Measurements from ENCODE around the gene GPR158. TPM values are rescaled to one million over a fixed set of nuclear protein-coding genes. Genes with fewer than 3 reads are reported as not detected.

Gene GPR158
- total RNA-seq, 1 donor from 2014 or later, result not detected

DNA sequence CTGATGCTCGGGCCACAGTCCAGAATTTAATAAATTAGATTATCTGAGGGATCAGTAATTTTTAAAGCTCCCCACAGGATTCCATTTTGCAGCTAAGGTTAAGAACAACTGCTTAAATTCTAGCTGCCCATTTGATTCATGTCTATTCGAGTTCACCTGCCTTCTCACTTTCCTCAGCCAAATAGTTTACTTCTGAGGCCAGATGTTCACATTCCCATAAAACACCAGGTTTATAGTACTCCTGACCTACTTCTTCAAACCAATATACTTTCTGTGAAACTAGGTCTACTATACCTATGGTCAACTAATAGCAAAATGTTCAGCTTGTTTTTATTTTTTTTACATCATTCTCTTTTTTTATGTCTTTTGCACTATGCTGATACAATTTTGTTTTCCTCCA, 86.3 kb downstream of the GPR158 start:
- ChIA-PET POLR2A (no interaction called here), CTCF (no interaction called here)
- DNase-seq, result no peak
- no peaks in the 10 kb centered on the region for H3K4me1 Mint-ChIP-seq
- H3K27me3 Mint-ChIP-seq, result no peaks in the 10 kb centered on the region
- no peak overlapping the region for H3K27ac Mint-ChIP-seq
- no peak for ATAC-seq (ENCODE audit: low read depth)
- intact Hi-C loops (cut with micrococcal nuclease), result no loop called here
- TF ChIP-seq, protein P1, sequence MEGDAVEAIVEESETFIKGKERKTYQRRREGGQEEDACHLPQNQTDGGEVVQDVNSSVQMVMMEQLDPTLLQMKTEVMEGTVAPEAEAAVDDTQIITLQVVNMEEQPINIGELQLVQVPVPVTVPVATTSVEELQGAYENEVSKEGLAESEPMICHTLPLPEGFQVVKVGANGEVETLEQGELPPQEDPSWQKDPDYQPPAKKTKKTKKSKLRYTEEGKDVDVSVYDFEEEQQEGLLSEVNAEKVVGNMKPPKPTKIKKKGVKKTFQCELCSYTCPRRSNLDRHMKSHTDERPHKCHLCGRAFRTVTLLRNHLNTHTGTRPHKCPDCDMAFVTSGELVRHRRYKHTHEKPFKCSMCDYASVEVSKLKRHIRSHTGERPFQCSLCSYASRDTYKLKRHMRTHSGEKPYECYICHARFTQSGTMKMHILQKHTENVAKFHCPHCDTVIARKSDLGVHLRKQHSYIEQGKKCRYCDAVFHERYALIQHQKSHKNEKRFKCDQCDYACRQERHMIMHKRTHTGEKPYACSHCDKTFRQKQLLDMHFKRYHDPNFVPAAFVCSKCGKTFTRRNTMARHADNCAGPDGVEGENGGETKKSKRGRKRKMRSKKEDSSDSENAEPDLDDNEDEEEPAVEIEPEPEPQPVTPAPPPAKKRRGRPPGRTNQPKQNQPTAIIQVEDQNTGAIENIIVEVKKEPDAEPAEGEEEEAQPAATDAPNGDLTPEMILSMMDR (IDR thresholded peaks at IDR 0.05), result no peak
- no peaks in the 10 kb centered on the region for H3K36me3 Mint-ChIP-seq (ENCODE audit: low read depth)
- H3K4me3 Mint-ChIP-seq, result no peak overlapping the region
- no peaks in the 10 kb centered on the region for H3K9me3 Mint-ChIP-seq

DNA sequence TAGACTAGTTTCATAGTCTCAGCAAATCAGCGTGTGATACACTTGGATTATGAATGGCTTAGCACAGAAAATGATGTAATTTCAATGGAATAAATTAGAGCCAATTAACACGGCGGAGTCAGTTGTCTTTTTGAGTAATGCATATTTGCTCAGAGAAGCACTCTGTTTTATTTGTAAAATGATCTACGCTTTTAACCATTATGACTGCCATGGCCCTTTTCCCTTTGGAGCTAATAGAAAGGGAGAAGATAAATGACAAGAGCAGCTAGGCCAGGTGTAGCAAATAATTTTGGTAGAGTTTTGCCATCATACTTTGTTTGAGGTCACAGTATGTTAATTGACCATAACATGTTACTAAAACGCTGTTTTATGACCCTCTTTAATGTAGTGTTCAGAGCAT, 86.8 kb downstream of the GPR158 start:
- Mint-ChIP-seq H3K9me3 (no peaks in the 10 kb centered on the region), H3K27me3 (no peaks in the 10 kb centered on the region), H3K27ac (no peak overlapping the region), H3K4me1 (no peaks in the 10 kb centered on the region), H3K4me3 (no peak overlapping the region), H3K36me3 (ENCODE audit: low read depth) (no peaks in the 10 kb centered on the region)
- TF ChIP-seq, protein P1 (IDR thresholded peaks at IDR 0.05), result no peak
- ChIA-PET POLR2A (no interaction called here), CTCF (no interaction called here)
- no peak for ATAC-seq (ENCODE audit: low read depth)
- DNase-seq, result no peak
- intact Hi-C loops (cut with micrococcal nuclease), result no loop called here

DNA sequence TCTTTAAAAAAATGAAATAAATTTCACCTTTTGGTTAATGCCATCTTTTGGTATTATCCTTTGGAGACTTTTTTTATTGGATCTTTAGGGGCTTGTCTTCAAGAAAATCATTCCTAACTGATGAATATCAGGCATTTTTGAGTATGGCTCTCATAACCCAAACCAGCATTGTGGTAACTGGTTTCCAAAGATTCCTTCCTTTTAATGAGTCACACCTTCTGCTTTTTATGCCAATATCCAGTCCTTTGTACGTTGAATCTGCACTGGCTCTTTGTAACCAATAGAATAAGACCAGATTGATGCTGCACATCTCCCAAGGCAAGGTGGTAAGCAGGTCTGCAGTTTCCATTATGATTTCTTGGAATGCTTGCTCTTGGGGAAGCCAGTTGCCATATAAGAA, 89.1 kb downstream of the GPR158 start:
- no peak overlapping the region for H3K4me3 Mint-ChIP-seq
- intact Hi-C loops (cut with micrococcal nuclease), result no loop called here
- H3K9me3 Mint-ChIP-seq, result no peaks in the 10 kb centered on the region
- DNase-seq (no peak), ATAC-seq (ENCODE audit: low read depth) (no peak)
- TF ChIP-seq, protein P1 (IDR thresholded peaks at IDR 0.05), result no peak
- H3K36me3 Mint-ChIP-seq (ENCODE audit: low read depth), result no peaks in the 10 kb centered on the region
- no peak overlapping the region for H3K27ac Mint-ChIP-seq
- H3K4me1 Mint-ChIP-seq, result no peaks in the 10 kb centered on the region
- POLR2A ChIA-PET, result no interaction called here
- no peaks in the 10 kb centered on the region for H3K27me3 Mint-ChIP-seq
- CTCF ChIA-PET, result no interaction called here

DNA sequence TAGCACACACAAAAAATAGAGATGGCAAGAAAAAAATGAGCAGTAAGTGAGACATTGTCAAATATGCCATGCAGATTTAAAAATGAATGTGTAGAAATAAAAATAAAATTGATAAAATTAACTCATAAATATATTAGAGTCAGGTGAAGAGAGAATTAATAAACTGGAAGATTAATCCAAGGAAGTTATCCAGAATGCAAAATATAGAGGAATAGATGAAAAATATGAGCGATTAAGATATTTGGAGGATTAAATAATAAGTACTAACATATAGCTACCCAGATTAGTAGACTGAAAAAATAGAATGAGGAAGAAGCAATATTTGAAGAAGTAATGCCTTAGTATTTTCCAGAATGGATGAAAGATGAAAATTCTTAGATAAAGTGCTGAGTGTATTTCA, 103.4 kb downstream of the GPR158 start:
- POLR2A ChIA-PET, result no interaction called here
- intact Hi-C loops (cut with micrococcal nuclease), result no loop called here
- ATAC-seq (ENCODE audit: low read depth), result no peak
- TF ChIP-seq, protein P1 (IDR thresholded peaks at IDR 0.05), result no peak
- H3K27me3 Mint-ChIP-seq, result no peaks in the 10 kb centered on the region
- CTCF ChIA-PET, result no interaction called here
- H3K4me3 Mint-ChIP-seq, result no peak overlapping the region
- no peaks in the 10 kb centered on the region for H3K4me1 Mint-ChIP-seq
- no peak overlapping the region for H3K27ac Mint-ChIP-seq
- peaks cover 18% of the 10 kb centered on the region for H3K9me3 Mint-ChIP-seq
- no peak for DNase-seq
- H3K36me3 Mint-ChIP-seq (ENCODE audit: low read depth), result no peaks in the 10 kb centered on the region

DNA sequence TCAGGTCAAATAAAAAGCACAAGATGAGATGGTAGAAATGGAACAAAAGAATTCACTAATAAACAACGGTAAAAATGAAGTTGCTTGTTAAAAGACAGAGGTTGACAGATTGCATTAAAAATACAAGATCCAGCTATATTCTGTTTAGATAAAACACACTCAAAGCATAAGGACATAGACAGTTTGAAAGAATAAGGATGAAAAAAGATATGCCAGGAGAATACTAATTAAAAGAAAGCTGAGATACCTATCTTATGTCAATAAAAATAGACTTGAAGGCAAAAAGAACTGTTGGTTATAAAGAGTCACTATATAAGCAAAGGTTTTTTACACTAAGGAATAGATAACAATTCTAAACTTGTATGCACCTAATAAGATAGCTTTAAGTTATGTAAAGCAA, 105.3 kb downstream of the GPR158 start:
- Mint-ChIP-seq H3K9me3 (peaks cover 18% of the 10 kb centered on the region), H3K36me3 (ENCODE audit: low read depth) (no peaks in the 10 kb centered on the region), H3K4me1 (no peaks in the 10 kb centered on the region), H3K4me3 (no peak overlapping the region), H3K27me3 (no peaks in the 10 kb centered on the region), H3K27ac (no peak overlapping the region)
- TF ChIP-seq, protein P1 (IDR thresholded peaks at IDR 0.05), result no peak
- intact Hi-C loops (cut with micrococcal nuclease), result no loop called here
- ChIA-PET POLR2A (no interaction called here), CTCF (no interaction called here)
- DNase-seq (no peak), ATAC-seq (ENCODE audit: low read depth) (no peak)

Data from activated B cell treated with CpG ODN at 0.5 μM for 24 hours (primary cell).